ENCODE measurements around the gene AAGAB. TPM values are rescaled to one million over a fixed set of nuclear protein-coding genes. Genes with fewer than 3 reads are reported as not detected.

Gene AAGAB
- polyA plus RNA-seq, 1 donor from 2014 or later, result 114 TPM

GRCh38 chr15:67165254-67166253 lies 88.9 kb downstream of the AAGAB start:
- Histone ChIP-seq H3K4me3 (ENCODE audit: low read length) (no peak overlapping the region), H3K27ac (ENCODE audit: low read length) (no peak overlapping the region), H4K20me1 (ENCODE audit: insufficient read depth) (no peaks in the 10 kb centered on the region), H3F3A (ENCODE audit: insufficient read depth, low read length, poor library complexity, severe bottlenecking) (no peaks in the 10 kb centered on the region), H3K4me2 (ENCODE audit: low read length) (no peak overlapping the region), H3K36me3 (ENCODE audit: insufficient read depth, low read length) (no peaks in the 10 kb centered on the region), H3K27me3 (ENCODE audit: insufficient read depth, low read depth, low read length) (no peaks in the 10 kb centered on the region), H3K9me2 (ENCODE audit: insufficient read depth, low read length) (no peaks in the 10 kb centered on the region), H2AFZ (ENCODE audit: low read depth, low read length) (no peak overlapping the region), H3K9ac (ENCODE audit: low read length) (no peak overlapping the region), H3K9me3 (ENCODE audit: low read length) (no peaks in the 10 kb centered on the region), H3K79me2 (replicated peaks; ENCODE audit: insufficient read depth, low read length) (no peaks in the 10 kb centered on the region)
- TF ChIP-seq EP300 (conservative IDR thresholded peaks at IDR 0.05; ENCODE audit: poor library complexity, severe bottlenecking), result no peak
- TF ChIP-seq REST (IDR thresholded peaks at IDR 0.05; ENCODE audit: borderline replicate concordance), result no peak
- TF ChIP-seq SMC3 (conservative IDR thresholded peaks at IDR 0.05; ENCODE audit: poor library complexity), result no peak
- TF ChIP-seq RAD21 (conservative IDR thresholded peaks at IDR 0.05), result no peak

- H3K9ac ChIP-seq (ENCODE audit: low read length), result no peak overlapping the region
- no peaks in the 10 kb centered on the region for H3K27me3 ChIP-seq (ENCODE audit: insufficient read depth, low read depth, low read length)
- H3K4me2 ChIP-seq (ENCODE audit: low read length), result no peak overlapping the region
- no peaks in the 10 kb centered on the region for H3K9me2 ChIP-seq (ENCODE audit: insufficient read depth, low read length)
- TF ChIP-seq POLR2AphosphoS5 (IDR thresholded peaks at IDR 0.05) (no peak), SMC3 (conservative IDR thresholded peaks at IDR 0.05; ENCODE audit: poor library complexity) (no peak), EZH2 (IDR thresholded peaks at IDR 0.05; ENCODE audit: borderline replicate concordance, insufficient read depth, low read length, poor library complexity, severe bottlenecking) (no peak), MXI1 (conservative IDR thresholded peaks at IDR 0.05; ENCODE audit: poor library complexity, severe bottlenecking) (no peak), RAD21 (conservative IDR thresholded peaks at IDR 0.05) (no peak), EP300 (conservative IDR thresholded peaks at IDR 0.05; ENCODE audit: poor library complexity, severe bottlenecking) (no peak)
- TF ChIP-seq, protein P1, sequence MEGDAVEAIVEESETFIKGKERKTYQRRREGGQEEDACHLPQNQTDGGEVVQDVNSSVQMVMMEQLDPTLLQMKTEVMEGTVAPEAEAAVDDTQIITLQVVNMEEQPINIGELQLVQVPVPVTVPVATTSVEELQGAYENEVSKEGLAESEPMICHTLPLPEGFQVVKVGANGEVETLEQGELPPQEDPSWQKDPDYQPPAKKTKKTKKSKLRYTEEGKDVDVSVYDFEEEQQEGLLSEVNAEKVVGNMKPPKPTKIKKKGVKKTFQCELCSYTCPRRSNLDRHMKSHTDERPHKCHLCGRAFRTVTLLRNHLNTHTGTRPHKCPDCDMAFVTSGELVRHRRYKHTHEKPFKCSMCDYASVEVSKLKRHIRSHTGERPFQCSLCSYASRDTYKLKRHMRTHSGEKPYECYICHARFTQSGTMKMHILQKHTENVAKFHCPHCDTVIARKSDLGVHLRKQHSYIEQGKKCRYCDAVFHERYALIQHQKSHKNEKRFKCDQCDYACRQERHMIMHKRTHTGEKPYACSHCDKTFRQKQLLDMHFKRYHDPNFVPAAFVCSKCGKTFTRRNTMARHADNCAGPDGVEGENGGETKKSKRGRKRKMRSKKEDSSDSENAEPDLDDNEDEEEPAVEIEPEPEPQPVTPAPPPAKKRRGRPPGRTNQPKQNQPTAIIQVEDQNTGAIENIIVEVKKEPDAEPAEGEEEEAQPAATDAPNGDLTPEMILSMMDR (IDR thresholded peaks at IDR 0.05; ENCODE audit: poor library complexity, severe bottlenecking), result no peak
- no peaks in the 10 kb centered on the region for H3K9me3 ChIP-seq (ENCODE audit: low read length)
- H3K4me3 ChIP-seq (ENCODE audit: low read length), result no peak overlapping the region
- H3K79me2 ChIP-seq (replicated peaks; ENCODE audit: insufficient read depth, low read length), result no peaks in the 10 kb centered on the region
- H3K27ac ChIP-seq (ENCODE audit: low read length), result no peak overlapping the region
- H3K36me3 ChIP-seq (ENCODE audit: insufficient read depth, low read length), result no peaks in the 10 kb centered on the region
- H2AFZ ChIP-seq (ENCODE audit: low read depth, low read length), result no peak overlapping the region
- no peaks in the 10 kb centered on the region for H3F3A ChIP-seq (ENCODE audit: insufficient read depth, low read length, poor library complexity, severe bottlenecking)
- H4K20me1 ChIP-seq (ENCODE audit: insufficient read depth), result no peaks in the 10 kb centered on the region
These were observed 89.6 kb downstream of the AAGAB start for GRCh38 chr15:67164811-67165253.

All from neural cell (in vitro differentiated cells).